GM08714 (cell line): ENCODE measurements around the gene MOBP.

Experiments
- H3K4me3 ChIP-seq: fragments of 200-500 bp; sonication (Bioruptor generic); 2 replicates; pipeline ENCODE4 v1.5.1; 2014; ENCODE audit warnings: mild to moderate bottlenecking, low read length, inconsistent platforms
- ZNF274 ChIP-seq: IDR thresholded peaks from 2 replicates; pipeline ENCODE4 v1.6.1; 2012; ENCODE audit warnings: mild to moderate bottlenecking, low read depth, low read length

MOBP gene

DNA sequence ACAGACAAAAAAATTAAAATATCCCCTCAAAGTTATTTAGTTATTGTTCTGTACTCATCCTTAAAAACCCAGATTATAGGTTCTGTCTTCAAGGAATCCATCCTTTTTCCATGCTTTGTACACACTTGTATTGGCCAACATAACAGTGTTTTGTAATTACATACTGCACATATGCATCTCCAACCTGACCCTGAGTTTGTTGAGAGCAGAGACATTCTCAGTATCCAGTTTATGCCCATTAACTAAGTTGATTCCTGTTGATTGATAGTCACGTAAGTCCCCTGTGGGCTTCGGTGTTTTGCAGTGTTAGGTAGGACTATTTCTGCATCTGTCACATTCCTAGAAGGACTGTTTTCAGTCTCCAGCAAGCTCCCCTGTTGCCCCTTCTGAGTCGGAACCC is 33.6 kb downstream of the MOBP start:
- TF ChIP-seq ZNF274, result no peak
- no peak overlapping the region for H3K4me3 ChIP-seq

- TF ChIP-seq ZNF274, result no peak
- H3K4me3 ChIP-seq, result no peak overlapping the region
Measured at GRCh38 chr3:39501968-39502837, 34.7 kb downstream of the MOBP start.

- no peak for TF ChIP-seq ZNF274
- no peak overlapping the region for H3K4me3 ChIP-seq
Measured at GRCh38 chr3:39502838-39503145, 35.3 kb downstream of the MOBP start.

DNA sequence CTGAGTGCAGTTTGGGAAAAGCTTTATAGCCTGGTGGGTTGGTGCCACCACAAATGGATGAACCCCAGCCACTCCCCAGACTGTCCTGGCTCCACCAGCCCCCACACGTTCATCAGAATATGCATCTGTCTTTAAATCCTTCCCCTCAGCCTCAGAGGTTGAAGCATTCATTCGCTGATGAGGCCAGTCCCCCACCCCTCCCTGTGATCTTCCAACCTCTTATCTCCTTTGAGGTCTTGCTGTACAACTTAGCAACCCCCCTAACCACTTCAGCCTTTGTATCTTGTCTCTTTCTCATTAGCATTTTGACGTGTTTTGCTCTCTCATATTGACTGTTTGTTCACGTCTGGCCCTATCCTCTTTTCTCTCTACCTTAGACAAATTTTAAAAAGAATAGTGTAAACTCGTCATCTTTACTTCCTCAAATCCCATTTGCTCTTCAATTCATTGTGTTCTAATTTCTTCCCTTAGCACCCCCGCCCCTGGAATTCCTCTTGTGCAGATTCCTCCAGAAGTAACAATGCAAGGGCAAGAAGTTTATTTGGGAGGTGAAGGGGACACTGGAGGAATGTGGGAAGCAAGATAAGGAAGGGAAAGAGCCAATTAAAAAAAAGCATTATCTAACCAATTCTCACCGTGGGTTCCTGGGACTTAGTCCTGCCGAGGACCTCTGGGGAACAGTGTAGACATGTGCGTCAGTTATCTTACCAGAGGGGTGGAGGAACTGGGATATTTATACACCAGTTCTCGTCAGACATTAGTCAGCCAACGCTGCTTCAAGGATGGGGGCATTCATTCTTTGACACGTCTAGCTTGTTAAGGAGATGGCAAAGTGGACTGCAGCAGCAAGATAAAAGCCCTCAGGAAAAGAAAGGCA is 38.6 kb downstream of the MOBP start:
- H3K4me3 ChIP-seq, result no peak overlapping the region
- no peak for TF ChIP-seq ZNF274

DNA sequence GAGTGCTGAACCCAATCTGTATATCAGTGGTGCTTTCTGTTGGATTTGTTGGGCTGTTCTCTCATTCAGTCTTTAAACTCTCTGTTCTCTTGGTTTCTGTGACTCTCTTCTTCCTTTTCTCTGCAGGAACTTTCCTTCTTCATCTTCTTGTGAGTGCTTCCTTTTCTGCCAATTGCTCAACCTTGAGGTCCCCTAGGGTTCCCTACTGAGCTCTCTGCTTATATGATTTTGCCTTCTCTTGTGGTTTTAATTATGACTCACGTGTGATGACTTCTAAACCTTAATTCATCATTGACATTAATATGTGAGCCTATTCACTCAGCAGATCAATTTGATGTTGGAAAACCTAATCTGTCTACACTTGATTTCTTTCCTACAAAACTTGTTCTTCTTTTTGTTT is 39.4 kb downstream of the MOBP start:
- no peak for TF ChIP-seq ZNF274
- H3K4me3 ChIP-seq, result no peak overlapping the region

- TF ChIP-seq ZNF274, result no peak
- no peak overlapping the region for H3K4me3 ChIP-seq
Measured at GRCh38 chr3:39513791-39514369, 46.4 kb downstream of the MOBP start.

DNA sequence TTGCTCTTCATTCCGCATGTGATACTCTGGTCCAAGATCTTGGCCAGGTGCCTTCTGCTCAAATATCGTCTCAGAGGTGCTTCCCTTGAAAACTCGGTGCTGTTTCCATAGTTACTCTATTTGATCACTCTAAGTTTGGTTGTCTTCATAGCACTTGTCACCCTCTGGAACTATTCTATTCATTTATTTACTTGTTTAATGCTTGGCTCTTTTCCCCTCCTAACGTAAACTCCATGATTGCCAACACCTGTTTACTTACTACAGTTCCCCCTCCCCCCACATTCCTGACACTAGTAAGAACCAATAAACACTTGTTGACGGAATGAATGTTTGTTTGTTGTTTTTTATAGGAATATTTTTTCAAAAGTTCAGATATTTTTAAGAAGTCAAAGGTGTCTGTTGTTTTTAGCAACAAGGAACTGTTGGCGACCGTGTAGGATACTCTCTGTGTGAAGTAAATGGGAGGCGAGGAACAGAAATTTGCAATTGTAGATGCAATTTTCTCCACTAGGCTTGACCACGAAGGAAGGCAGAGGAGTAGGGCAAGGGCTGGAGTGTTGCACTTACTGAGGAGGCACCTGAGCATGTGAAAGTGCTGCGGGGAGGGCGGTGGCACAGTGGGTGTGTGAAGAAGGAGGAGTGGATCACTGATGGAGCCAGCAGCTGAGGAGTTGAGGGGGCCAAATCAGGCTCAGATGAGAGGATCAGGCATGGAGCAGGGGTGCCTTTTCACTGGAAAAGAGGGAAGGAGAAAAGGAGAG is 48.4 kb downstream of the MOBP start:
- no peak overlapping the region for H3K4me3 ChIP-seq
- no peak for TF ChIP-seq ZNF274

DNA sequence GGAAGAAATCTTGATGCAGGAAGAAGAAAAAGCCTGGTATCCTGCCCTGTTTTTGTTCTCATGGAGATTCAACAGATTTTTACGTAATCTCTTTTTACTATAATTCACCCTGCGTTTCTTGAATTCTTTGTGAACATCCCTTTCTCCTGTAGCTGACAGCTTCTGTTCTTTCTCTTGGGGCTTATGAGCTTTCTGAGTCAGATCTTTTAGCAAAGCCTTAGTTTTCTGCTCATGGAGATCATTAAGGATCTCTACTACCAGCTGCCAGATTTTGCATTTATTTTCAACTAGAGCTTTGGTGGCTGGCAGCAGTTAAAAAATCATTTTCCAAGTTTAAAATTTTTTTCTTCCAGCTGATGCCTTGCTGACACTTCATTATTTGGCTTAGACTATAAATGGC is 51.6 kb downstream of the MOBP start:
- no peak for TF ChIP-seq ZNF274
- H3K4me3 ChIP-seq, result no peak overlapping the region

- no peak overlapping the region for H3K4me3 ChIP-seq
- no peak for TF ChIP-seq ZNF274
Measured at GRCh38 chr3:39519554-39520288, 52.2 kb downstream of the MOBP start.

DNA sequence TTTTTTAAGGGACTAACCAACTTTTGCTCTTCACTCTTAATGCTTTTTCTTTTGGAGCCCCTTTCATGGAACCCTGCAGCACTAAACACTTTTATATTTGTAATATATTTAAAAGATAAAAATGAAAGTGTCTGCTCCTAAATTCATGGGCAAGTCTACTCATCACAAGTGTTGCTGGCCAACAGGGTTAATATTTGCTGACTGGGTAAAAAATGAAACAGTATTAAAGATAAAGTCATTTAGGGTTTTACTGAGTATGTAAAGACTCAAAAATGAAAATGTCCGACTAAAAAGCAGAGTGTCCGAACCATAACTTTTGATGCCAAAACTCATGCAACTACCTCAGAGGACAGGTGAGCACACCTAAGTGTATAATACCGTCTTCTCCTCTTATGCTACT is 54.0 kb downstream of the MOBP start:
- no peak for TF ChIP-seq ZNF274
- no peak overlapping the region for H3K4me3 ChIP-seq

GRCh38 chr3:39524107-39524506 is 56.6 kb downstream of the MOBP start:
- H3K4me3 ChIP-seq, result no peak overlapping the region
- no peak for TF ChIP-seq ZNF274

- H3K4me3 ChIP-seq, result no peak overlapping the region
- no peak for TF ChIP-seq ZNF274
Measured at GRCh38 chr3:39528844-39529243, 61.4 kb downstream of the MOBP start.

GRCh38 chr3:39529577-39529976 is 62.1 kb downstream of the MOBP start:
- no peak overlapping the region for H3K4me3 ChIP-seq
- no peak for TF ChIP-seq ZNF274

DNA sequence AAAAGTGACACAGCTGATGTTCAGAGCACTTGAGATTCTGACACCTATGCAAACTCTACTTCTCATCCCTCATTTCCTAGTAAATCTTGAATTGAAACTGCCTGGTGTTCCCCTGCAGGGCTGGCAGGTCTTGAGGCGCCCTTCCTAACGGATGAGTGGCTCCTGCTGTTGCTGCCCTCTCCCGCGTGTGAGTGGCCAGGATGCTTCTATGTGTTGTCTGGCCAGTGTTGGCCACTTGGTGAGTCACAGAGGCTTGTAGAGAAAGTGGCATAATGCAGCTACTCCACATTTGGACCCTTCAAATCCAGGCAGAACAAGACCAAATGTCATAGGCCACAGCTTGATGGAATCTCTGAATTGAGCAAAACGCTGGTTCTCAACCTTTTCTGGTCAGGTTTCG is 63.6 kb downstream of the MOBP start:
- H3K4me3 ChIP-seq, result no peak overlapping the region
- no peak for TF ChIP-seq ZNF274

DNA sequence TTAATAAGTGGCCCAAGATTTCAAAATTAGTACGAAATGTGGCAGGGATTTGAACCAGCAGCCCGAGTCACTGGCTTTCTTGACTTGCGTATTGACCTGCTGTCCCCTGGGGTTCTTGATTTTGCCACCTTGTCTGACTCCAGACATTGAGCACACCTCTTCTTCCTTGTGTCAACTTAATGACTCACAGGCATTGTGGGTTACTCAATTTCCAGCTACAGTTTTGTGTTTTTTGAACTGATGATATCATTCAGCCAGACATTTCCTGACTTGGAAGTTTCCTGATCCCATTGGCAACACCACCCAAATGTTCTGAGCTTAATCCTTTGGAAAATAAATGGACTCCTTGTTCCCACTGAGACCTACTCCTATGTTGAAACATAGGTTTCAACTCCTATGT is 64.2 kb downstream of the MOBP start:
- H3K4me3 ChIP-seq, result no peak overlapping the region
- TF ChIP-seq ZNF274, result no peak
